C4-2B (cell line): ENCODE results near the gene ITPR1.

Experiments
- ZFX ChIP-seq: fragments of 450-650 bp; IDR thresholded peaks from 2 replicates; pipeline ENCODE4 v1.6.1; 2017
- TF ChIP-seq, protein P1 (sequence below): fragments of 450-650 bp; conservative IDR thresholded peaks from 2 replicates; pipeline ENCODE4 v1.5.1; 2017; ENCODE audit warnings: mild to moderate bottlenecking

- TF ChIP-seq, protein P1, sequence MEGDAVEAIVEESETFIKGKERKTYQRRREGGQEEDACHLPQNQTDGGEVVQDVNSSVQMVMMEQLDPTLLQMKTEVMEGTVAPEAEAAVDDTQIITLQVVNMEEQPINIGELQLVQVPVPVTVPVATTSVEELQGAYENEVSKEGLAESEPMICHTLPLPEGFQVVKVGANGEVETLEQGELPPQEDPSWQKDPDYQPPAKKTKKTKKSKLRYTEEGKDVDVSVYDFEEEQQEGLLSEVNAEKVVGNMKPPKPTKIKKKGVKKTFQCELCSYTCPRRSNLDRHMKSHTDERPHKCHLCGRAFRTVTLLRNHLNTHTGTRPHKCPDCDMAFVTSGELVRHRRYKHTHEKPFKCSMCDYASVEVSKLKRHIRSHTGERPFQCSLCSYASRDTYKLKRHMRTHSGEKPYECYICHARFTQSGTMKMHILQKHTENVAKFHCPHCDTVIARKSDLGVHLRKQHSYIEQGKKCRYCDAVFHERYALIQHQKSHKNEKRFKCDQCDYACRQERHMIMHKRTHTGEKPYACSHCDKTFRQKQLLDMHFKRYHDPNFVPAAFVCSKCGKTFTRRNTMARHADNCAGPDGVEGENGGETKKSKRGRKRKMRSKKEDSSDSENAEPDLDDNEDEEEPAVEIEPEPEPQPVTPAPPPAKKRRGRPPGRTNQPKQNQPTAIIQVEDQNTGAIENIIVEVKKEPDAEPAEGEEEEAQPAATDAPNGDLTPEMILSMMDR, result no peak
- TF ChIP-seq ZFX, result no peak
Observed at GRCh38 chr3:4528320-4528719, 35.2 kb downstream of the ITPR1 start.
